GM19043 (cell line): ENCODE data around the gene CFAP74.
"Not testable (repeated sequence)": the region's sequence is repeated elsewhere in the genome, so short reads cannot be mapped to it uniquely, and the experiment has no call there.

ENCODE experiments used
- ATAC-seq: cut with Tn5 transposase; IDR thresholded peaks from one replicate; pipeline ENCODE4 v1.9.1; 2021; ENCODE audit warnings: low read depth; ENCODE audit not compliant: unreplicated experiment

CFAP74 gene

DNA sequence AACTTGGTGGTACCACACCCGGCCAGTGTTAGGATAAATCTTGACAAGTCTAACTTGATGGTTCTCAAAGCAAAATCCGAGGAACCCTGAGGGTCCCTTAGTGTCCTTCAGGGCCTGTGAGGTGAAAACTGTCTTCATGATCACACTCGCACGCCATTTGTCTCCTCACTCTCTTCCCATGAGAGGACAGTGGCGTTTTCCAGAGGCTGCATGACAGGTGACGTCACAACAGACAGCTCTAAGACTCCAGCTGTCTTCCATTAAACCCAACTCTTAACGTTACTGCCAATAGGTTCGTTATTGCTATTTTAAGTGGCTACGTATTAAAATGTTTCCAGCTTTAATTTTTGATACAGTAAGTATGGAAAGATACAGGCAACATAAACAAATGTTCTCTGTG, 13.8 kb downstream of the CFAP74 start:
- ATAC-seq, result no peak

DNA sequence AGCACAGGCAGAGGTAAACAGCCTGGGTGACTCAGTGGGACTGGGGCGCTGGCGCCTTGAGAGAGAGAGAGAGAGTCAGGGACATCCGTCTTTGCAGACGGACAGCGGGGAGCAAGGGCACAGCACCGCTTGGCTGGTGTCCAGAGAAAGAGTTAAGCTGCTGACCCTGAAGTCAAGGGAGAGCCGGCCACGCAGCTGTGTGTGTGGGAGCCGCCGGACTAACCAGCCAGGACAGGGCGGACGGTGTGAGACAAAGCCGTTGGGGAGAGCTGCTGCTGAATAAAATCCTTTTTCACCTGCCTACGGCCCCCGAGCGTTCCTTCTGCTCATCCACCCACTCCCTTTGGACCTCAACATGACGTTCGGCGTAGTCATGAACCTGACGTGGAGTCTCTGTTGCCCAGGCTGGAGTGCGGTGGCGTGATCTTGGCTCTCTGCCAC, 14.5 kb downstream of the CFAP74 start:
- ATAC-seq, result no peak

DNA sequence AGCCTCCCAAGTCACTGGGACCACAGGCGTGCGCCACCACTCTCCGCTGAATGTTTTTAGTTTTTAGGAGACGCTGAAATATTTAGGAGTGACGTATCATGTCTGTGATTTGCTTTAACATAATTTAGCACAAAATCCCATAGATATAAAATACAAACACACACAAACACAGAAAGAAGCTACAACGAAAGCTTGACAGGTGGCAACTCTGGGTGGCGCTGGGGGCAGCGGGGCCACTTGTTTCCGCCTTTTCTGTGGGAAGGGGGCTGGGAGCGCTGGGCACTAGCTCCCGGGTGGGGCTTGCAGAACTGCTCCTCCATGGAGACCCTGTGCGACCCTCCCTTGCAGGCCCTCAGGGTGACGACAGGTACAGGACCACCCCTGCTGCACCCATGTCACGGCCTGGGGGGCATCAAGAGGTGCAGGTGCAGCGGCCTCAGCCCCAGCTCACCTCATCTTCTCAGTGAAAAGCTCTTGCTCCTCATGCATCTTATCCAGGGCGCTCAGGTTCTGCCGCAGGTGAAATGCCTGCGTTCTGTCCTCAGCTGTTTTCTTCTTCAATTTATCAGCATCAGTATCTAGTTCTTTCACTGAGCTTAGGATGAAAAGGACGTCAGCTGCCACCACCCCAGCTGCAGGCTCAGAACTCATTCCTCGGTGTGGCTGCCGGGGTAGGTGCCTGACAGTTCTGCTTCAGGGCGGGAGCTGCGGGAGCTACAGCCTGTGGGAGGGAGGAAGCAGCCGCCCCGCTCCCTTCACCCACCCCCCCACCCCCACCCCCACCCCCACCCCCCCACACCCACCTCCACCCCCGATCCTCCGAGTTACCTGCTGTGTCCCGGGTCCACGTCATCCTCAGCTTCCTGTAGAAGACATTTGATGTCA, 15.3 kb downstream of the CFAP74 start:
- ATAC-seq, result no peak

DNA sequence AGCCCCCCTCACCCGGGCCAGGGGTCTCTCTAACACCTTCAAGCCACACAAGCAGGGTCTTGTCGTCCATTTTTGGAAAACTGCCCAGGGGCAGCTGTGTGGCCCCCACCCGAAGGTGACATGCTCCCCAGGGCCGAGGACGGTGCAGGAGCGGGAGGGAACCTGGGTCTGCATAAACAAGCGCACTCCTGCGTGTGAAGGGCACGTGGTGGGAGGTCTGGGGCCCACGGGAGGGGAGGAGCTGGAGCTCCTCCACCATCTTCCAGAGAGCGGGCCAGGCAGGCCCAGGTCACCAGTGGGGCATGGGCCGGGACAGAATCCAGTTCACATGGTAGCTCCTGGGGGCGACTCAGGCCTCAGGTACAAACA, 16.5 kb downstream of the CFAP74 start:
- no peak for ATAC-seq

DNA sequence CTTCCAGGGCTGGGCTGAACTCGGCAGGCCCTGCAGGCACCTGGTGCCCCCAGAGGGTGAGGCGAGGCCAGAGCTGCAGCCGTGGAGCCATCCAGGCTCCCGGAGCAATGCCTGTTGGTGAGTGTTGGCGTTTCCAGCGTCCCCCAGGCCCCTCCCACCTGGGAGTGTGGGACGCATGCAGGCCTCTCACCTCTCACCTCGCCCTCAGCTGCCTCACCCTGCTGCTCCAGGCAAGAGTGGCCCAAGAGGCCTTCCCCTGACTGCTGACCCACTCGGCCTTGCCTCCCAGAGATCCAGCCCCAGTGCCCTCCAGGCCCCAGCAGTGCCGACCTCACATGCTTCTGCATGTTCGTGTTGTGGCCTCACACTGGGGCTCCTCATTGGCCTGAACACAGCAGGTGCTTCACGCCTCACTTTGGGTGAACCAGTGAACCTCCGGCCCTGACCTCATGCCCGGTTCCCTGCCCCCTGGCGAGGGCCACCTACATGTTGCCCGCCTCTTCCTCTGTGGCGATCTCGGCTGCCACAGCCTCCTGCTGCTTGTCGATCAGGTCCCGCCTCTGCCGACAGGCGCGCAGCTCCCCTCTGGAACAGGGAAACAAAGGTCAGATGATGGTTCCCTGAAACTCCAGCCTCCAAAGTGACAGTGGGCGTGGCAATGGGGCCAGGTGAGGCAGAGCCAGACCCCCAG, 17.0 kb downstream of the CFAP74 start:
- ATAC-seq, result no peak

DNA sequence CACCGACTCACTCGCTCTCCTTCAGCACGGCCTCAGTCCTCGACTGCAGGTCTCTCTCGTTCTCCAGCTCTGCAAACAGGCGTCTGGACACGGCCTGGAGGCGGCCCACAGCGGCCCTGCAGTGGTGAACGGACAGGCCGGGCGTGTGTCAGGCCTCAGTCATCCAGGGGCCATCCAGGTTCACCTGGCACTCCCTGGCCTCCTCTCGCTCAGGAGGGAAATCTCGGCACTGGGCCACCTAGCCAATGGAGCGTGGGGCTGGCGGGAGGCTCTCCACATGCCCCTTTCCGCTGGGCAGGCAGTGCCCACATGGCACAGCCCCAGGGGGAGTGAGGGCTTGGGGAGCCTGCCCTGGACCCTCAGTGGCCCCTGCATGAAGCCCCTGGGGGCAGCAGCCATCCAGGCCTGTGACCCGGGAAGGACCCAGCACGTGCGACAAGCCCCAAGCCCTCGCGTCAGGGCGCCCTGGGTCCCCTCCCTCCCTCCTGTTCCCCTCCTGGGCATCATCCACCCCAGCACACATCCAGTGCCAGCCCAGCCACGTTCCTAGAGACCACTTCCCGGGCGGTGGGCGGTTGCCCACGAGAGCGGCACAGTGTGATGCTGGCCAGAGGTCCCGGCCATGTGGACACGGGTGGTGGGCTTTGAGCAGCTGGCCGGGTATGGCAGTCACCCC, 18.1 kb downstream of the CFAP74 start:
- no peak for ATAC-seq

DNA sequence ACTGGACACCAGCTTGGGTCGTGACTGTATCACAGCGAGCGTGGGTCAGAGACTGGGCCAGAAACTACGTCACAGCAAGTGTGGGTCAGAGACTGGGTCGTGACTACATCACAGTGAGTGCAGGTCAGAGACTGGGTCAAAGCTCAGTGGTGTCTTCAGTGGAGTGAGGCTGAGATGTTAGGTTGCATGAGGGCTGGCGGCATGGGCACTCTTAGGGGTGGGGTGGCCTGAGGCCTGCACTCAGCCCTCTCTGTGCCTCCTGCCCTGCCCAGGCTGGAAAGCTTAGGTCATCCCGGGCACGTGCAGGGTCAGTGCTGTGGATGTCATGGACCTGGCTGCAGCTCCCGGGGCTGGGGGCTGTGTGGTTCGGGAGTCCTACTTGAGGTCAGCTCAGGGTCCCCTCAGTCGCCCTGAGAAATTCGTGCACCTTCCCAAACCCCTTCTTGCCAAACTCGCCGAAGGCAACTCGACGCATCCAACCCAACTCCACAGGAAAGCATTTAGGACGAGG, 19.0 kb downstream of the CFAP74 start:
- ATAC-seq, result no peak

DNA sequence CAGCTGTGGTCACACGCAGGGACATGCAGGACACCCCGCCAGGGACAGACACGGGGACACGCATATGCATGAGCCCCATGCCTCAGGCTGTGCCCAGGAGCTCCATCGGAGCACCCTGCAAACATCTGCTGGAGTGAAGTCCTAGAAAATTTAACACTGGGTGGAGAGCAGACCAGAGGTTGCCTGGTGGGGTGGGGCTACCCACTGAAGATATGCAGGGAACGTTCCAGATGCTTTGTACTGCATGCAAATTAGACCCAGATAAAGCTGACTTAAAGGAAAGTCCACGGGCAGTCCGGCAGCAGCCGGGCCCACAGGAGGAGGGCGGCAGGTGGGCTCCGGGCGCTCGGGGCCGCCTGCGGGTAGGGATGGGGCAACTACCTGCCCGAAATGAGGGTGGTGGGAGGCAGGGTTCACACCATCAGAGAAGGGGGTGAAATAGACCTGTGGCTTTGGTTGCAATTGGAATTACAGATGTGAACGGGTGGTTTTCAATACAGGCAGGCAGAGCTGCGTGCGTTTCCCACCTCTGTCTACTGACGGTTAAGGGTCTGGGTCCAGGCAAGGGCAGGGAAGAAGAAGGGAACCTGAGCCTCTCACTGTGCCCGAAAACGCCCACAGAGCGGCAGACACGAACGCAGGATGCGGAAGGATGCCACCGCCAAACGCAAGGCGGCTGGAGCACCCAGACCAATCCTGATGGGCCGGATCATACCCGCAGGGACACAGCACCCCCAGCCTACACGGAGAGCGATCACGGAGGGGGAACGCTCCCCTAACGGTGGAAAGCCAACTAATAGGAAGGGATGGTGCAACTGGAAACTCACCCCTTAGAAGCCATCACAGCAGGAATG, 21.0 kb downstream of the CFAP74 start:
- ATAC-seq, result no peak

DNA sequence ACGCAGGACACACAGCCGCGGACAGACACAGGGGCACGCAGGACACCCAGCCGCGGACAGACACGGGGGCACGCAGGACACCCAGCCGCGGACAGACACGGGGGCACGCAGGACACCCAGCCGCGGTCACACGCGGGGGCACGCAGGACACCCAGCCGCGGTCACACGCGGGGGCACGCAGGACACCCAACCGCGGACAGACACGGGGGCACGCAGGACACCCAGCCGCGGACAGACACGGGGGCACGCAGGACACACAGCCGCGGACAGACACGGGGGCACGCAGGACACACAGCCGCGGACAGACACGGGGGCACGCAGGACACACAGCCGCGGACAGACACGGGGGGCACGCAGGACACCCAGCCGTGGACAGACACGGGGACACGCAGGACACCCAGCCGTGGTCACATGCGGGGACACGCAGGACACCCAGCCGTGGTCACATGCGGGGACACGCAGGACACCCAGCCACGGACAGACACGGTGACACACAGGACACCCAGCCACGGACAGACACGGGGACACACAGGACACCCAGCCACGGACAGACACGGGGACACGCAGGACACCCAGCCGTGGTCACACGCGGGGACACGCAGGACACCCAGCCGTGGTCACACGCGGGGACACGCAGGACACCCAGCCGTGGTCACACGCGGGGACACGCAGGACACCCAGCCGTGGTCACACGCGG, 21.8 kb downstream of the CFAP74 start:
- not testable (repeated sequence) for ATAC-seq

DNA sequence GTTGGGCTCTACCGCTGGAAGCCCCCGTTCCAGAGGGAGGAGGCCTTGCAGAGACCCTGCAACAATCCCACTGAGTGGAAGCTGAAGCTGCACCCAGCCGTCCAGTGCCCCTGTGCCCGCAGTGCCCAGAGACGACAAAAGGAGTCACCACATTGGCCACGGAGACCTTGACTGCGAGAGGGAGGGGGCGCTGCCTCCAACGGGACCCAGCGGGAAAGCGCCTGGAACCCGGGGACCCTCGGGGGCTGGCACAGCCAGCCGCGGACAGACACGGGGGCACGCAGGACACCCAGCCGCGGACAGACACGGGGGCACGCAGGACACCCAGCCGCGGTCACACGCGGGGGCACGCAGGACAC, 22.5 kb downstream of the CFAP74 start:
- no peak for ATAC-seq

DNA sequence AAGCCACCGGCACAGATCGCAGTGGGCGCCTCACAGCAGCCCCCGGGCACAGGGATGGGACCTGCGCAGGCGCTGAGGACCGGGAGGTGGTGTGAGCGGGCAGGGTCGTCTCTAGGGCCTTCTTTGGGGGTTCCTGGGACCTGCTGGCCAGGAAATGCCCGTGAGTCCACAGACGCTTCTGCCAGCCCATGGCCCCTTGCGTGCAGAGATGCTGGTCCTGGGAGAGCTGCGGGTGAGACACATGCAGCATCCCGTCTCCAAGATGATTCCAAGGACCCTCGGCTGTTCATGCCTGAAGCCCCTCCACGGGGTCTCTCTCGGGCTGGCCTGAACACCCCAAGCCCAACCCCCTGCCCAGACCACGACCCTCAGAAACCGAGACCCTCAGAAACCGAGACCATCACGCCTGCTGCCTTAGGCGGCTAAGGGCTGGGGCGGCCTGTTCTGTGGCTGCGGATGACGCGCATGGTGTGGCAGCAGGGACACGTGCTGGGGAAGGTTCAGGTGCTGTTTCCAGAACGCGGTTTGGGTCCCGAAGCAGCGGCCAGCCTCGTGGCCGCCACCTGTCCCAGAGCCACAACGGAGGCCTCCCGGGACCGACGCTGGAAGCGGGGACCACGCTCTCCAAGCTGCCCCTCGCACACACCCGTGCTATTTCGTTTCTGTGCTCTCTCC, 23.0 kb downstream of the CFAP74 start:
- no peak for ATAC-seq

DNA sequence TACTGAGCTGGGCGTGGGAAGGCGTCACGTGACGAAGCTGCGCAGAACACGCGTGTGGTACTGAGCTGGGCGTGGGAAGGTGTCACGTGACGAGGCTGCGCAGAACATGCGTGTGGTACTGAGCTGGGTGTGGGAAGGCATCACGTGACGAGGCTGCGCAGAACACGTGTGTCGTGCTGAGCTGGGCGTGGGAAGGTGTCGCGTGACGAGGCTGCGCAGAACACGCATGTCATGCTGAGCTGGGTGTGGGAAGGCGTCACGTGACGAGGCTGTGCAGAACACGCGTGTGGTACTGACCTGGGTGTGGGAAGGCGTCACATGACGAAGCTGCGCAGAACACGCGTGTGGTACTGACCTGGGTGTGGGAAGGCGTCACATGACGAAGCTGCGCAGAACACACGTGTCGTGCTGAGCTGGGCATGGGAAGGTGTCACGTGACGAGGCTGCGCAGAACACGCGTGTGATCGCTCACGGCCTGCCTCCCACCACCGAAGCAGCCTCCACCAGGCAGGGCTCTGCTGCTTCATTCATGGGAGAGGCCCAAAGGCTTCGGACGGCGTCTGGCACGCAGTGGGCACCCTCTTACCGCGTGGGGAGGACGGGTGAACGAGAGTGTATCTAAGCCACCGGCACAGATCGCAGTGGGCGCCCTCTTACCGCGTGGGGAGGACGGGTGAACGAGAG, 24.0 kb downstream of the CFAP74 start:
- no peak for ATAC-seq

DNA sequence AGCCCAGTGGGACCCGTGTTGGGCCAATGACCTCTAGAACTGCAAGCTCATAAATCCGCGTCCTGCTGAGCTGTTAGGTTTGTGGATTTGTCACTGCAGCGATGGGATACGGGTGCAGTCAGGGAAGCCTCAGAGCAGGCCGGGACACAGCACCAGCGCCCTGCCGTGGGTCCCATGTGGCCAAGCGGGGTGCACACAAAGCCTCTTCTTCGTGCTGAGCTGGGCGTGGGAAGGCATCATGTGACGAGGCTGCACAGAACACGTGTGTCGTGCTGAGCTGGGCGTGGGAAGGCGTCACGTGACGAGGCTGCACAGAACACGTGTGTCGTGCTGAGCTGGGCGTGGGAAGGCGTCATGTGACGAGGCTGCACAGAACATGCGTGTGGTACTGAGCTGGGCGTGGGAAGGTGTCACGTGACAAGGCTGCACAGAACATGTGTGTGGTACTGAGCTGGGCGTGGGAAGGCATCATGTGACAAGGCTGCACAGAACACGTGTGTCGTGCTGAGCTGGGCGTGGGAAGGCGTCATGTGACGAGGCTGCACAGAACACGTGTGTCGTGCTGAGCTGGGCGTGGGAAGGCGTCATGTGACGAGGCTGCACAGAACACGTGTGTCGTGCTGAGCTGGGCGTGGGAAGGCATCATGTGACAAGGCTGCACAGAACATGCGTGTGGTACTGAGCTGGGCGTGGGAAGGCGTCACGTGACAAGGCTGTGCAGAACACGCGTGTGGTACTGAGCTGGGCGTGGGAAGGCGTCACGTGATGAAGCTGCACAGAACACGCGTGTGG, 24.7 kb downstream of the CFAP74 start:
- not testable (repeated sequence) for ATAC-seq

DNA sequence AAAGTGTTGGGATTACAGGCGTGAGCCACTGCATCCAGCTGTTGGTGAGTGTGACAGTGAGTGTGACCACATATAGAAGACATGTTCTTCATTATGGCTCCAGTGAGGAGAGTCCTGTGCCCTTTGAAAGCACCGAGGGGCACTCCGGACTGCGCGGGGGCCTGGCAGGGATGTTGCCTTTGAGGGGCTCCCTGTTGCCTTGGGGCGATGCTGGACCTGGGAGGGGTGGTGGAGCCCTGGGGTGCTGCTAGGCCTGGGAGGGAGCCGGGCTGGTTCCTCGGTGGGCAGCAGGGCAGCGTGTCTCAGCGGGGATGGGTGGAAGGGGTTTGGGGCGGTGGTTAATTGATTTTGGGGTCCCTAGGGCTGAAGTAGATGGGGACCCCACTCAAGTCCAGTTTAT, 25.5 kb downstream of the CFAP74 start:
- ATAC-seq, result no peak

DNA sequence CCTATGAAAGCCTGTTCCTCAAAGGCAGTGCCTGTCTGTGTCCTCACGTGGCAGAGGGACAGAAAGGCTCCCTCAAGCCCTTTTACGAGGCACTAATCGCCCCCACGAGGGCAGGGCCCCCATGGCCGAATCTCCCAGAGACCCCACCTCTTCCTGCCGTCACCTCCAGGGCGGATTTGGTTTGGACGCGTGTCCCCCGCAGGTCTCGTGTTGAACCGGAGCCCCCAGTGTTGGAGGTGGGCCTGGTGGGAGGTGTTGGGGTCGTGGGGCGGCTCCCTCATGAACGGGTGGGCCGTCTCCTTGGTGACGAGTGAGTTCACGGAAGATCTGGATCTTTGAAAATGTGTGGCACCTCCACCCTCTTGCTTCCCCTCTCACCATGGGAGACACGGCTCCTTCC, 27.6 kb downstream of the CFAP74 start:
- no peak for ATAC-seq

DNA sequence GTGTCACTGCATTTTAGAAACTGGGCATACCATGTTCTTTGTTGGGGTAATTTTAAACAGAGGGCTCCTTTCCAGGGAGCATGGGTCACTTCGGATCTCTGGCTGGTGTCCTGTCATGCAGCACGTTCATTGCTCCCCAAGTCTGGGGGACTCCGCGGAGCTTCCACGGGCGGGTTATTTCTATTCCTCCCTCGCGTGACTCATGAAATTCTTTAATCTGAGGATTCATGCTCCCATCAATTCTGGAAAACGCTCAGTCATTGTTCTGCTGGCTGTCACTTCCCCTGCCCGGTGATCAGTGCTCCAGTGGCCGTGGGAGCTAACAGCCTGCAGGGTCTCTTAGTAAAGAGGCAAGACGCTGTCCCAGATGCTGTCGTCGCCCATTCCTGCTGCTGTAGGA, 28.1 kb downstream of the CFAP74 start:
- no peak for ATAC-seq

DNA sequence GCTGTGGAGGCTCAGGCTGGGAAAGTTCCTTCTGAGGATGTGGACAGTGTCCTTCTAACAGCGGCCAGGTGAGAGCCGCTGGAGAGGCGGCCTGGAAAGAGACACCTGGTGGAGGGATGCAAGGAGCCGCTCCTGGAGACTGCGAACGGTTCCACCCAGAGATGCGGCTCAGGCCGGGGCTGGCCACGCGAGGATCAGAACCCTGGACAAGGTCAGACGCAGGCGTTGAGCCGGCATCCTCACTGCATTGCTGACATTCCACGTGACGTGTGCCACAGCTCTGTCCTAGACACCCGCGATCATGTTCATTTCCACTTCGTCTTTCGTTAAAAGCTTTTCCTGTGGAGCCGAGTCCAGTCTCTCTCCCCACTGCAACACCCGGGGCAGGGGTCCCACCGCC, 28.8 kb downstream of the CFAP74 start:
- ATAC-seq, result no peak
